Effector CD4-positive, alpha-beta T cell (primary cell): ENCODE results near the gene EXOSC6.
A peak's percentile ranks its signal among the peaks of the same experiment; 100 is the strongest.
"Not testable (repeated sequence)": the region's sequence is repeated elsewhere in the genome, so short reads cannot be mapped to it uniquely, and the experiment has no call there.

ENCODE experiments used
- DNase-seq: peaks from one replicate; pipeline ENCODE4 v3.0.0-alpha.2; 2020
- total RNA-seq: gene quantifications from one replicate; lab custom pipeline; 2026; lab: John Stamatoyannopoulos, UW

EXOSC6 gene
- total RNA-seq, result 93.6 reads per million, percentile 81 among the genes with 10 or more reads in this experiment

- DNase-seq, result peak; percentile 90
Measured at GRCh38 chr16:70251629-70252354, at the start of gene EXOSC6. TSS of gene EXOSC6 (minus strand) at chr16:70251940. CDS start at chr16:70251900, 40 bp downstream.

- DNase-seq, result no peak
Measured at GRCh38 chr16:70301121-70301520, 49.4 kb upstream of the EXOSC6 start.

- DNase-seq, result peak; percentile 36
Measured at GRCh38 chr16:70298988-70299938, 47.5 kb upstream of the EXOSC6 start, which contains the start of gene DDX19B. TSS of gene DDX19B (plus strand) at chr16:70299186. CDS start at chr16:70299298, 112 bp downstream.

GRCh38 chr16:70295634-70296033 lies 43.9 kb upstream of the EXOSC6 start:
- no peak for DNase-seq

- no peak for DNase-seq
Measured at GRCh38 chr16:70294385-70295025, 42.8 kb upstream of the EXOSC6 start.

- DNase-seq, result not testable (repeated sequence)
Measured at GRCh38 chr16:70292148-70292547, 40.4 kb upstream of the EXOSC6 start.

GRCh38 chr16:70290949-70291519 lies 39.3 kb upstream of the EXOSC6 start:
- no peak for DNase-seq

- DNase-seq, result peak; percentile 92
Measured at GRCh38 chr16:70289229-70290094, 37.7 kb upstream of the EXOSC6 start, which contains the start of gene AARS1. TSS of gene AARS1 (minus strand) at chr16:70289506. CDS start at chr16:70282763, 6,743 bp downstream.

- DNase-seq, result not testable (repeated sequence)
Measured at GRCh38 chr16:70287304-70287971, 35.7 kb upstream of the EXOSC6 start.

- no peak for DNase-seq
Measured at GRCh38 chr16:70276392-70276791, 24.7 kb upstream of the EXOSC6 start.

GRCh38 chr16:70271696-70272095 lies 20.0 kb upstream of the EXOSC6 start:
- DNase-seq, result no peak

GRCh38 chr16:70270176-70270575 lies 18.4 kb upstream of the EXOSC6 start:
- no peak for DNase-seq

- DNase-seq, result no peak
Measured at GRCh38 chr16:70269471-70269870, 17.7 kb upstream of the EXOSC6 start.

- not testable (repeated sequence) for DNase-seq
Measured at GRCh38 chr16:70267922-70268321, 16.2 kb upstream of the EXOSC6 start.

- DNase-seq, result no peak
Measured at GRCh38 chr16:70267516-70267915, 15.8 kb upstream of the EXOSC6 start.

- DNase-seq, result not testable (repeated sequence)
Measured at GRCh38 chr16:70259903-70260302, 8.2 kb upstream of the EXOSC6 start.

GRCh38 chr16:70258946-70259345 lies 7.2 kb upstream of the EXOSC6 start:
- no peak for DNase-seq

- no peak for DNase-seq
Measured at GRCh38 chr16:70258065-70258464, 6.3 kb upstream of the EXOSC6 start.

- DNase-seq, result no peak
Measured at GRCh38 chr16:70257391-70257790, 5.7 kb upstream of the EXOSC6 start.

- no peak for DNase-seq
Measured at GRCh38 chr16:70255574-70255973, 3.8 kb upstream of the EXOSC6 start.

GRCh38 chr16:70254965-70255286 lies 3.2 kb upstream of the EXOSC6 start:
- DNase-seq, result no peak
